Hematopoietic multipotent progenitor cell treated with erythropoietin and hydrocortisone succinate and interleukin-3 and kit ligand, for 6 days (in vitro differentiated cells): ENCODE measurements around the gene ERFL.
A peak's percentile ranks its signal among the peaks of the same experiment; 100 is the strongest.
"Not testable (repeated sequence)": the region's sequence is repeated elsewhere in the genome, so short reads cannot be mapped to it uniquely, and the experiment has no call there.

Experiments
- DNase-seq: peaks from one replicate; pipeline ENCODE4 v3.0.0-alpha.2; 2015

ERFL gene

GRCh38 chr19:41941410-41942202 lies 13.4 kb upstream of the ERFL start:
- DNase-seq = no peak

GRCh38 chr19:41940731-41941409 lies 12.6 kb upstream of the ERFL start:
- no peak for DNase-seq

- DNase-seq = no peak
These were observed 11.8 kb upstream of the ERFL start for GRCh38 chr19:41939861-41940730.

DNA sequence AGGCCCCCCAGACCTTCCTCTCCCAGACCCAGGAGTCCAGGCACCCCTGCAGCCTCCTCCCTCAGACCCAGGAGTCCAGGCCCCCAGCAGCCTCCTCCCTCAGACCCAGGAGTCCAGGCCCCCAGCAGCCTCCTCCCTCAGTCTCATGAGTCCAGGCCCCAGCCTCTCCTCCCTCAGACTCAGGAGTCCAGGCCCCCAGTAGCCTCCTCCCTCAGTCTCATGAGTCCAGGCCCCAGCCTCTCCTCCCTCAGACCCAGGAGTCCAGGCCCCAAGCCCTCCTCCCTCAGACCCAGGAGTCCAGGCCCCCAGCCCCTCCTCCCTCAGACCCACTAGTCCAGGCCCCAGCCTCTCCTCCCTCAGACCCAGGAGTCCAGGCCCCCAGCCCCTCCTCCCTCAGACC lies 11.0 kb upstream of the ERFL start:
- DNase-seq = not testable (repeated sequence)

GRCh38 chr19:41937525-41938468 lies 9.5 kb upstream of the ERFL start:
- no peak for DNase-seq

DNA sequence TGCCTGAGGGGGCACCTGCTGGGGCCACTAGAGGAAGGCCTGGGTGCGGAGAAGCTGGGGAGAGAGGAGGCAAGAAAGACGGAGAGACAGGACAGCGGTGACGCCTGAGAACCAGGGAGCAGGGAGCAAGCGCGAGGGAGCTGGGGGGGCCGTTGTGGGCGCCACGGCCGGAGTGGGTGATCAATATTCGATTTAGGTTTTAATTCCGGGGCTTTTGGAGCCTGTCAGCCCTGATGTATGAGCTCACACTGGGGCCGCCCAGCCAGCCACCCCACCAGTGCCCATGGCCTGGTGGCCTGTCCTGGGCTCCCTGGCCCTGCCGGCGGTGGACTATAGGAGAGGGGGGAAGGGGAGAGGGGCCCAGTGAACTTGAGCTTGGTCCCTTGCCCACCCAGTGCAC lies 8.7 kb upstream of the ERFL start:
- DNase-seq = no peak

DNA sequence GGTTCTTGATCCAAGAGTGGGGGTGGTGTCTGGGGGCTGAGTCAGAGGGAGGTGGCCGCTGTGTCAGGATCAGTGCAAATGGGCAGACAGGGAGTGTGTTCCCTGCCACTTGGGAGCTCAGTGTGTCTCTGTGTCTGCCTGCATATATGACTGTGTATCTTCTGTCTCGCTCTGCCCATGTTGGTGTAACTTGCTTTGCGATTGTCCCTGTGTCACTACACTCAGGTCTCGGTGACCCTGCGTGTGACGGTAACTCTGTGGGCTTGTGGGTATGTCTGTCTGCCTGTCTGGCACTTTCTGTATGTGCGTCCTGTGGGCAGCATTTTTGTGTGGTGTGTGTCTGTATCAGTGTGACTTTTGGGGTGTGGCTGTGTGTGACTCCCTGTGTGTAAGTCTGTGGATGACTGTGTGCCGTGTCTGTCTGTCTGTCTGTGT lies 8.2 kb upstream of the ERFL start:
- no peak for DNase-seq

- DNase-seq = no peak
These were observed 7.6 kb upstream of the ERFL start for GRCh38 chr19:41935760-41936415.

- DNase-seq = peak; percentile 82
These were observed 6.7 kb upstream of the ERFL start for GRCh38 chr19:41934849-41935374.

DNA sequence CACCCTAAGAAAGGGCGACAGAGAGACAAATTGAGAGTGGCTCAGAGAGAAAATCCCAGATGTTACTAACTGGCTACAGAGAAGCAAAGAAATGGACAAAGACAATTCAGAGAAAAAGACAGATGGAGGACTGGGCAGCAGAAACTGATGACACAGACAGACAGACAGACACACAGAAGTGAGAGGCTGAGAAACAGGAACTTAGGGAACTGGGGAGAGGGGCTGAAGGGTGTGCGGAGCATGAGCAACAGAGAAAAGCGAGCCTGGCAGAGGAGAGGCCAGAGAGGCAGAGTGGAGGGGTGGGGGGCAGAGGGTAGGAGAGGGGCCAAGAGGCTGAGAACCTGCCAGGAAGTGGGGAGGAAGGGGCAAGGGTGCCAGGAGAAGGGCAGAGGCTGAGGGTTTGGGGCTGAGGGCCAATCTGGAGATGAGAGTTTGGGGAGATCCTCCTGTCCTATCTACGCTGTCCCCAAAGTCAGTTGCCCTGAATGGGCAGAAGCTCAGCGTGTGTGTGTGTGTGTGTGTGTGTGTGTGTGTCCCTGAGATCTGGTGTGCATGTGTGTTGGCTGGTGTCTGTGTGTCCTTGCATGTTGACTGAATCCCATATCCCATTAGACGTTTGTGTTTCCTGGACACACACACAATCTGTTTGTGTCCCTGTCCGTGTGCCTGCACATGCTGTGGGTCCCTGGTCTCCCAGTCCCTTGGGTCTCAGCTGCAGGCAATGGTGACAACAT lies 5.6 kb upstream of the ERFL start:
- DNase-seq = no peak

- no peak for DNase-seq
These were observed 4.6 kb upstream of the ERFL start for GRCh38 chr19:41932720-41933332.

GRCh38 chr19:41932259-41932719 lies 4.0 kb upstream of the ERFL start:
- no peak for DNase-seq

- peak; percentile 51 for DNase-seq
These were observed 2.8 kb upstream of the ERFL start for GRCh38 chr19:41930926-41931592.

GRCh38 chr19:41930322-41930722 lies 2.1 kb upstream of the ERFL start:
- no peak for DNase-seq

- DNase-seq = no peak
These were observed 1.4 kb upstream of the ERFL start for GRCh38 chr19:41929536-41930071.

GRCh38 chr19:41928754-41929535 lies 696 bp upstream of the ERFL start:
- DNase-seq = no peak

DNA sequence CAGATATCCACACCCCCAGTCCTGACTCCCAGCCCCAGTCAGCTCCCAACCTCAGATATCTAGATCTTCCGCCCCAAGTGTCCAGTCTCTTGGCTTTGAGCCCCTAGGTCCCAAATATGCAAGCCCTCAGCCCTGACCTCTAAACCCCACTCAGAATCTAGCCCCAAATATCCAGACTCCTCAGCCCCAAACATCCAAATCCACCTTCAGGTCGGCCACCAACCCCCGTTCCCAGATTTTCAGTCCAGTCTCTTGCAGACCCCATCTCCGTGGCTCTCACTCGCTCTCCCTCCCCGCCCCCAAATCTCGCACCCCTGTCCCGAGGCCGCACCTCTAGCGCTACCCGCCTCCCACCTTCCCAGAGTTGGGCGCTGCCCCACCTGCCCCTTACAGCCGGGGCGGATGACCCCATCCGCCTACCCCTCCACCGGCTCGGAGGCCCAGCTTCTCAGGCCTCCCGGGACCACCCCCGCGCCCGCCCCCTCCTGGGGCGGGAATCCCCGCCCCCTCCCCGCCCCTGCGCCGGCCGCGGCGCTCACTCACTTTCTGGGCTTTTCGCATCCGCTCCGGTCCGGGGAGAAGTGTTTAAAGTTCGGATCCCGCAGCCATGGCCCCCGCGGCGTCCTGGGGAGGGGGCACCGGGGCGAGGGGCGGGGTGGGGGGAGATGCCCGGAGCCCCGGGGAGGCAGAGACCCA lies 604 bp downstream of the ERFL start:
- DNase-seq = no peak
